Spleen (tissue), 7 donors: ENCODE measurements around the gene GPC3.

Source experiments
- POLR2A ChIP-seq, 3 donors: fragments of 450-650 bp; IDR thresholded peaks; one replicate each; pipeline ENCODE4 v1.5.1; 2017; ENCODE audit warnings: antibody characterized with exemption in 3 of 3, mild to moderate bottlenecking in 1 of 3
- POLR2AphosphoS5 ChIP-seq, 3 donors: sonication (generic); formaldehyde crosslinking; IDR thresholded peaks; one replicate each; pipeline ENCODE4 v1.5.1; 2017; ENCODE audit warnings: antibody characterized with exemption in 3 of 3
- TF ChIP-seq, protein P1 (sequence below), 11 experiments: fragments of 200-600 bp in 7 of 11; fragments of 450-650 bp in 4 of 11; sonication (generic) in 4 of 11; IDR thresholded peaks in 8 of 11; conservative IDR thresholded peaks in 3 of 11; 1 replicate in 7 of 11; 2 replicates in 4 of 11; pipeline versions ENCODE4 v1.4.0 to v1.8.0; 2016 to 2021; ENCODE audit warnings: antibody characterized with exemption in 11 of 11, inconsistent platforms in 4 of 11, mild to moderate bottlenecking in 1 of 11
- donor health status: DM: no; HTN: no; CAD: no; lungs with moderate emphysema.
- donor health status: DM: no; HTN: no; CAD: no.
- donor health status: DM: no; HTN: no; CAD: no.

DNA sequence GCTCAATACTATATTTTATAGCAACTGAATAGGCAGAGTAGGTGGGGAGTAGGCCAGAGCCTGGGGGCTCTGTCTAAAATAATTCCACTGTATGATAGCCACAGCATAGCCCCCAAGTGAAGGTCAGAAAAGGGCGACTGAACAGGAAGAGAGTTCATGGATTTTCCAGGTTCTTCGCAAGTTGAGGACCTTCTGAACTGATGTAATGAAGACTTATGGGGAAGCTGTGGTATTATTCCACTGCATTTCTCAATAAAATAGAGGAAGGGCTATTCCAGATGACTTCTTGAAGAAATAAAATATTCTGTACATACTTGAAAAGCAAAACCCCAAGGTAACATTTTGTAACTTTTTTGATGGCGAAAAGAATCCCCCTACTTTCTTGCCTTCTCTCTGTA lies 338.7 kb downstream of the GPC3 start:
- TF ChIP-seq POLR2A (IDR thresholded peaks at IDR 0.05), result no peak
- TF ChIP-seq, protein P1, sequence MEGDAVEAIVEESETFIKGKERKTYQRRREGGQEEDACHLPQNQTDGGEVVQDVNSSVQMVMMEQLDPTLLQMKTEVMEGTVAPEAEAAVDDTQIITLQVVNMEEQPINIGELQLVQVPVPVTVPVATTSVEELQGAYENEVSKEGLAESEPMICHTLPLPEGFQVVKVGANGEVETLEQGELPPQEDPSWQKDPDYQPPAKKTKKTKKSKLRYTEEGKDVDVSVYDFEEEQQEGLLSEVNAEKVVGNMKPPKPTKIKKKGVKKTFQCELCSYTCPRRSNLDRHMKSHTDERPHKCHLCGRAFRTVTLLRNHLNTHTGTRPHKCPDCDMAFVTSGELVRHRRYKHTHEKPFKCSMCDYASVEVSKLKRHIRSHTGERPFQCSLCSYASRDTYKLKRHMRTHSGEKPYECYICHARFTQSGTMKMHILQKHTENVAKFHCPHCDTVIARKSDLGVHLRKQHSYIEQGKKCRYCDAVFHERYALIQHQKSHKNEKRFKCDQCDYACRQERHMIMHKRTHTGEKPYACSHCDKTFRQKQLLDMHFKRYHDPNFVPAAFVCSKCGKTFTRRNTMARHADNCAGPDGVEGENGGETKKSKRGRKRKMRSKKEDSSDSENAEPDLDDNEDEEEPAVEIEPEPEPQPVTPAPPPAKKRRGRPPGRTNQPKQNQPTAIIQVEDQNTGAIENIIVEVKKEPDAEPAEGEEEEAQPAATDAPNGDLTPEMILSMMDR (IDR thresholded peaks at IDR 0.05 in 8 of 11, conservative IDR thresholded peaks at IDR 0.05 in 3 of 11), result no peak
- TF ChIP-seq POLR2AphosphoS5 (IDR thresholded peaks at IDR 0.05), result no peak
